HepG2 (cell line): ENCODE measurements around the gene ARHGDIA. TPM values are rescaled to one million over a fixed set of nuclear protein-coding genes. Genes with fewer than 3 reads are reported as not detected.

ENCODE experiments used
- ATF7 ChIP-seq, 2 experiments: fragments of 450-650 bp in 1 of 2; sonication (generic) in 1 of 2; formaldehyde crosslinking in 1 of 2; IDR thresholded peaks; 2 replicates each; pipeline versions ENCODE4 v1.4.0 to v1.6.1; 2016 to 2020; ENCODE audit warnings: antibody characterized with exemption in 1 of 2, mild to moderate bottlenecking in 1 of 2, missing genetic modification reagents in 1 of 2
- CEBPG ChIP-seq: IDR thresholded peaks from 2 replicates; pipeline ENCODE4 v1.6.1; 2016
- CENPT ChIP-seq: sonication (generic); formaldehyde crosslinking; IDR thresholded peaks from 2 replicates; pipeline ENCODE4 v1.8.0; 2022; ENCODE audit warnings: low read depth, mild to moderate bottlenecking, moderate library complexity, missing genetic modification reagents
- CREBL2 ChIP-seq: sonication (generic); formaldehyde crosslinking; IDR thresholded peaks from 2 replicates; pipeline ENCODE4 v1.8.1; 2023; ENCODE audit warnings: missing genetic modification reagents, mild to moderate bottlenecking, borderline replicate concordance
- CSRNP2 ChIP-seq: sonication (generic); formaldehyde crosslinking; conservative IDR thresholded peaks from 2 replicates; pipeline ENCODE4 v1.8.0; 2022; ENCODE audit warnings: low read depth, missing genetic modification reagents
- FOXK1 ChIP-seq: sonication (generic); formaldehyde crosslinking; IDR thresholded peaks from 2 replicates; pipeline ENCODE4 v1.4.0; 2020; ENCODE audit warnings: low read depth, missing genetic modification reagents, borderline replicate concordance
- HOMEZ ChIP-seq: IDR thresholded peaks from 2 replicates; pipeline ENCODE4 v1.6.1; 2016; ENCODE audit warnings: low read depth
- KDM2A ChIP-seq: sonication (generic); formaldehyde crosslinking; IDR thresholded peaks from 2 replicates; pipeline ENCODE4 v1.4.0; 2020; ENCODE audit warnings: low read depth, missing genetic modification reagents, borderline replicate concordance
- MAX ChIP-seq: IDR thresholded peaks from 2 replicates; pipeline ENCODE4 v1.6.1; 2012; ENCODE audit warnings: inconsistent platforms
- MXD1 ChIP-seq: sonication (generic); formaldehyde crosslinking; IDR thresholded peaks from 2 replicates; pipeline ENCODE4 v1.4.0; 2020; ENCODE audit warnings: mild to moderate bottlenecking, missing genetic modification reagents
- MXD4 ChIP-seq: IDR thresholded peaks from 2 replicates; pipeline ENCODE4 v1.6.1; 2016; ENCODE audit warnings: mild to moderate bottlenecking, missing biosample characterization, missing genetic modification reagents
- MYC ChIP-seq: sonication (generic); formaldehyde crosslinking; IDR thresholded peaks from 2 replicates; pipeline ENCODE4 v1.9.0; 2021; ENCODE audit warnings: missing genetic modification reagents, borderline replicate concordance
- NCOA1 ChIP-seq: sonication (generic); formaldehyde crosslinking; IDR thresholded peaks from 2 replicates; pipeline ENCODE4 v1.9.0; 2021; ENCODE audit warnings: missing genetic modification reagents
- NR3C1 ChIP-seq: sonication (generic); formaldehyde crosslinking; IDR thresholded peaks from 2 replicates; pipeline ENCODE4 v1.4.0; 2020; ENCODE audit warnings: missing genetic modification reagents
- SPEN ChIP-seq: sonication (generic); formaldehyde crosslinking; IDR thresholded peaks from 2 replicates; pipeline ENCODE4 v1.5.1; 2020; ENCODE audit warnings: low read depth, mild to moderate bottlenecking, missing genetic modification reagents
- ZFP37 ChIP-seq: sonication (generic); formaldehyde crosslinking; IDR thresholded peaks from 2 replicates; pipeline ENCODE4 v1.4.0; 2020; ENCODE audit warnings: missing genetic modification reagents, borderline replicate concordance
- ZNF251 ChIP-seq: sonication (generic); formaldehyde crosslinking; IDR thresholded peaks from 2 replicates; pipeline ENCODE4 v1.9.0; 2021; ENCODE audit warnings: mild to moderate bottlenecking, missing genetic modification reagents
- ZNF430 ChIP-seq: sonication (generic); formaldehyde crosslinking; IDR thresholded peaks from 2 replicates; pipeline ENCODE4 v1.9.0; 2021; ENCODE audit warnings: mild to moderate bottlenecking, missing genetic modification reagents
- ZNF562 ChIP-seq: sonication (generic); formaldehyde crosslinking; IDR thresholded peaks from 2 replicates; pipeline ENCODE4 v1.8.0; 2022; ENCODE audit warnings: missing genetic modification reagents, borderline replicate concordance
- ZNF639 ChIP-seq: conservative IDR thresholded peaks from 2 replicates; pipeline ENCODE4 v1.6.1; 2018; ENCODE audit warnings: missing genetic modification reagents
- ZNF674 ChIP-seq: sonication (generic); formaldehyde crosslinking; IDR thresholded peaks from 2 replicates; pipeline ENCODE4 v1.5.0; 2020; ENCODE audit warnings: low read depth, mild to moderate bottlenecking, missing genetic modification reagents
- ZNF780A ChIP-seq: sonication (generic); formaldehyde crosslinking; IDR thresholded peaks from 2 replicates; pipeline ENCODE4 v1.8.0; 2022; ENCODE audit warnings: mild to moderate bottlenecking, missing genetic modification reagents, moderate library complexity
- ZNF816 ChIP-seq: sonication (generic); formaldehyde crosslinking; IDR thresholded peaks from 2 replicates; pipeline ENCODE4 v1.8.0; 2022; ENCODE audit warnings: missing genetic modification reagents, mild to moderate bottlenecking, borderline replicate concordance
- ZSCAN20 ChIP-seq: sonication (generic); formaldehyde crosslinking; IDR thresholded peaks from 2 replicates; pipeline ENCODE4 v1.4.0; 2020; ENCODE audit warnings: missing genetic modification reagents, mild to moderate bottlenecking, borderline replicate concordance
- polyA plus RNA-seq, 8 experiments: library from polyadenylated mRNA; depleted of rRNA in 3 of 8; stranded (reverse) in 7 of 8; unstranded in 1 of 8; fragments of >200 nt; fragmentation: Illumina TruSeq in 4 of 8; extraction: Trizol in 4 of 8; gene quantifications; 2 replicates each; pipeline versions ENCODE4 v1.2.1 to v1.2.3, GENCODE V29; 2011 to 2016; ENCODE audit warnings: low read depth in 4 of 8, missing spikeins in 1 of 8, mixed read lengths in 1 of 8; ENCODE audit not compliant: insufficient read depth in 1 of 8
- total RNA-seq, 5 experiments: library from RNA; depleted of rRNA; stranded (reverse); fragments of >200 nt; fragmentation: Illumina TruSeq; extraction: Trizol; gene quantifications; 2 replicates each; pipeline ENCODE4 v1.2.3, GENCODE V29; 2016; ENCODE audit warnings: low read depth in 1 of 5

Gene ARHGDIA
- total and polyA plus RNA-seq, 2 of the 13 experiments (the other 11 are each of a cell fraction or from before 2014, with no cell fraction given): 40.0 to 64.0 TPM

- TF ChIP-seq ZFP37 (CRISPR knock-in tag) (no peak), ZNF674 (CRISPR knock-in tag) (0 out of 2 replicates have a peak, but pooled peaks have one; percentile 12), KDM2A (CRISPR knock-in tag) (peak; percentile 75; the same call in 1 of the 2 replicates), CENPT (CRISPR knock-in tag) (0 out of 2 replicates have a peak, but pooled peaks have one; percentile 85), MAX (peak; percentile 98), ZNF251 (CRISPR knock-in tag) (0 out of 2 replicates have a peak, but pooled peaks have one; percentile 78), SPEN (peak; percentile 83), FOXK1 (peak; percentile 37; the same call in 1 of the 2 replicates), MYC (CRISPR knock-in tag) (peak; percentile 95), ZNF430 (CRISPR knock-in tag) (peak; percentile 40), HOMEZ (CRISPR knock-in tag) (peak; percentile 64), ZSCAN20 (peak; percentile 94), MXD1 (CRISPR knock-in tag) (peak; percentile 82), ZNF639 (CRISPR knock-in tag) (peak; percentile 96), CSRNP2 (CRISPR knock-in tag) (no peak; the same call in 1 of the 2 replicates), ZNF780A (CRISPR knock-in tag) (peak; percentile 71; the same call in 1 of the 2 replicates), NCOA1 (CRISPR knock-in tag) (peak; percentile 97), NR3C1 (CRISPR knock-in tag) (no peak), CREBL2 (CRISPR knock-in tag) (peak; percentile 91; the same call in 1 of the 2 replicates), CEBPG (CRISPR knock-in tag) (peak; percentile 31), ATF7 (IDR thresholded peaks at IDR 0.05) (no peak), ATF7 (CRISPR knock-in tag; IDR thresholded peaks at IDR 0.05) (peak; percentile 65; the same call in 1 of the 2 replicates), ZNF816 (peak; percentile 70; the same call in 1 of the 2 replicates), MXD4 (CRISPR knock-in tag) (peak; percentile 92), ZNF562 (CRISPR knock-in tag) (no peak)
Measured at GRCh38 chr17:81833160-81833920, 37.8 kb downstream of the ARHGDIA start, which contains the start of gene MCRIP1 (continued).
